ENCODE results near the gene KCNQ1OT1.

Gene KCNQ1OT1

GRCh38 chr11:2582946-2583604 is 116.7 kb downstream of the KCNQ1OT1 start:
- DNase-seq (ENCODE audit: low read depth, low spot score): no peak

- no peak for DNase-seq (ENCODE audit: low read depth, low spot score)
Observed at GRCh38 chr11:2582351-2582945, 117.3 kb downstream of the KCNQ1OT1 start.

GRCh38 chr11:2581931-2582350 is 117.9 kb downstream of the KCNQ1OT1 start:
- DNase-seq (ENCODE audit: low read depth, low spot score): no peak

GRCh38 chr11:2581151-2581930 is 118.5 kb downstream of the KCNQ1OT1 start:
- DNase-seq (ENCODE audit: low read depth, low spot score): no peak

- DNase-seq (ENCODE audit: low read depth, low spot score): no peak
Observed at GRCh38 chr11:2580571-2581001, 119.2 kb downstream of the KCNQ1OT1 start.

GRCh38 chr11:2580061-2580421 is 119.8 kb downstream of the KCNQ1OT1 start:
- no peak for DNase-seq (ENCODE audit: low read depth, low spot score)

- no peak for DNase-seq (ENCODE audit: low read depth, low spot score)
Observed at GRCh38 chr11:2579315-2580060, 120.3 kb downstream of the KCNQ1OT1 start.

GRCh38 chr11:2578929-2579270 is 120.9 kb downstream of the KCNQ1OT1 start:
- DNase-seq (ENCODE audit: low read depth, low spot score): no peak

GRCh38 chr11:2577991-2578928 is 121.5 kb downstream of the KCNQ1OT1 start:
- DNase-seq (ENCODE audit: low read depth, low spot score): no peak

- no peak for DNase-seq (ENCODE audit: low read depth, low spot score)
Observed at GRCh38 chr11:2577031-2577990, 122.5 kb downstream of the KCNQ1OT1 start.

- no peak for DNase-seq (ENCODE audit: low read depth, low spot score)
Observed at GRCh38 chr11:2576549-2576948, 123.2 kb downstream of the KCNQ1OT1 start.

- no peak for DNase-seq (ENCODE audit: low read depth, low spot score)
Observed at GRCh38 chr11:2576111-2576510, 123.7 kb downstream of the KCNQ1OT1 start.

GRCh38 chr11:2575591-2576051 is 124.2 kb downstream of the KCNQ1OT1 start:
- DNase-seq (ENCODE audit: low read depth, low spot score): no peak

- no peak for DNase-seq (ENCODE audit: low read depth, low spot score)
Observed at GRCh38 chr11:2574553-2575535, 125.0 kb downstream of the KCNQ1OT1 start.

- DNase-seq (ENCODE audit: low read depth, low spot score): no peak
Observed at GRCh38 chr11:2574043-2574552, 125.7 kb downstream of the KCNQ1OT1 start.

- DNase-seq (ENCODE audit: low read depth, low spot score): no peak
Observed at GRCh38 chr11:2573240-2574042, 126.4 kb downstream of the KCNQ1OT1 start.

- DNase-seq (ENCODE audit: low read depth, low spot score): no peak
Observed at GRCh38 chr11:2572491-2573239, 127.1 kb downstream of the KCNQ1OT1 start.

All from iPS DF 19.7 (cell line).